Keratinocyte (primary cell): Measurements from ENCODE around the gene ZSCAN26.

Experiments
- EZH2 ChIP-seq: IDR thresholded peaks from one replicate; pipeline ENCODE4 v1.6.1; 2012; ENCODE audit warnings: inconsistent platforms, mild to moderate bottlenecking, low read length, moderate library complexity
- TF ChIP-seq, protein P1 (sequence below), 3 experiments: IDR thresholded peaks in 1 of 3; conservative IDR thresholded peaks in 1 of 3; optimal IDR thresholded peaks in 1 of 3; 2 replicates in 2 of 3; 3 replicates in 1 of 3; pipeline versions ENCODE3 to v1.5.1; 2011; ENCODE audit warnings: low read length in 3 of 3, mild to moderate bottlenecking in 3 of 3, moderate library complexity in 2 of 3, control low read depth in 1 of 3, inconsistent platforms in 1 of 3; ENCODE audit not compliant: insufficient read depth in 2 of 3; ENCODE audit errors: extremely low read depth in 1 of 3

DNA sequence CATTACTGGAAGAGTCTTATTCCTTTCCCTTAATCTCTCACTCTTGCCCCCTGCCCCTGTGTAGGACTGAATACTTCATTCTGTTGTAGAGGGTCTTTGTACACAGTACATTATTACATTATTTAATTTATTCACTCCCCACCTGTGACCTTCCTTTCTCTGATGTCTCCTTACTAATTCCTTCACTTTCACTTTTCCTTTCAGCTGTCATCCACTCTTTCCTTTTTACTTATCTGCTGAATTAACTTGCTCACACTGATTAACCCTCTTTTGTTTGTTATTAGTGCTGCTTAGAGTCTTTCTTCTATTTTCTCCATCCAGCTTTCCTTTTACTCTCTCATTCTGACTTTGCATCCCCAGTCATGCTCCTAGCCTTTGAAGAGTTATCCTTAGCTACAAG is 7.9 kb downstream of the ZSCAN26 start:
- TF ChIP-seq, protein P1, sequence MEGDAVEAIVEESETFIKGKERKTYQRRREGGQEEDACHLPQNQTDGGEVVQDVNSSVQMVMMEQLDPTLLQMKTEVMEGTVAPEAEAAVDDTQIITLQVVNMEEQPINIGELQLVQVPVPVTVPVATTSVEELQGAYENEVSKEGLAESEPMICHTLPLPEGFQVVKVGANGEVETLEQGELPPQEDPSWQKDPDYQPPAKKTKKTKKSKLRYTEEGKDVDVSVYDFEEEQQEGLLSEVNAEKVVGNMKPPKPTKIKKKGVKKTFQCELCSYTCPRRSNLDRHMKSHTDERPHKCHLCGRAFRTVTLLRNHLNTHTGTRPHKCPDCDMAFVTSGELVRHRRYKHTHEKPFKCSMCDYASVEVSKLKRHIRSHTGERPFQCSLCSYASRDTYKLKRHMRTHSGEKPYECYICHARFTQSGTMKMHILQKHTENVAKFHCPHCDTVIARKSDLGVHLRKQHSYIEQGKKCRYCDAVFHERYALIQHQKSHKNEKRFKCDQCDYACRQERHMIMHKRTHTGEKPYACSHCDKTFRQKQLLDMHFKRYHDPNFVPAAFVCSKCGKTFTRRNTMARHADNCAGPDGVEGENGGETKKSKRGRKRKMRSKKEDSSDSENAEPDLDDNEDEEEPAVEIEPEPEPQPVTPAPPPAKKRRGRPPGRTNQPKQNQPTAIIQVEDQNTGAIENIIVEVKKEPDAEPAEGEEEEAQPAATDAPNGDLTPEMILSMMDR (optimal IDR thresholded peaks at IDR 0.05 in 1 of 3, IDR thresholded peaks at IDR 0.05 in 1 of 3, conservative IDR thresholded peaks at IDR 0.05 in 1 of 3; ENCODE audit: extremely low read depth in 1 of 3, insufficient read depth in 2 of 3, low read length in 3 of 3) = no peak
- no peak for TF ChIP-seq EZH2
